Lower leg skin (tissue), 3 donors: ENCODE measurements around the gene AGO1.

ENCODE experiments used
- CTCF ChIP-seq, 3 donors: fragments of 450-650 bp; IDR thresholded peaks; one replicate each; pipeline ENCODE4 v1.5.1; 2016; ENCODE audit warnings: antibody characterized with exemption in 3 of 3, mild to moderate bottlenecking in 3 of 3, moderate library complexity in 2 of 3
- POLR2A ChIP-seq, 2 donors: fragments of 450-650 bp; IDR thresholded peaks; one replicate each; pipeline ENCODE4 v1.6.1; 2016 to 2017; ENCODE audit warnings: antibody characterized with exemption in 2 of 2, mild to moderate bottlenecking in 1 of 2, moderate library complexity in 1 of 2

DNA sequence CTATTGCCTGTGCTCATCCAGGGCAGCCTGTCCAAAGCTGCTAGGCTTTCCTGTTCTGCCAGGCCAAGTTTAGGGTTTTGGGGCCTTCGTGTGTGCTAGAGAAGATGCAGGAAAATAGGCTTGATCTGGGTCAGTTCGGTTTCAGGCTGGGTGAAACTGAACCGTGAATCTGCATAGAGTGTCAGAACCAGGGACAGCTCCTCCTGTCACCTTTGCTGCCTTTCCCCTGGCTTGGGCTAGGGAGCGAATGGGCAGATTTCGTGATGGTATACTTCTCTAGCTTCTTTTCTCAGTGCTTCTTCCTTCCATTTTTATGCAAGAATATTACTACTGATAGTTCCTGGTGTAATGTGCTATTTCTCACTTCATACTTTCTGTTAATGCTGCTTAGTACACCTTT lies 6.0 kb upstream of the AGO1 start:
- TF ChIP-seq POLR2A (IDR thresholded peaks at IDR 0.05): no peak
- TF ChIP-seq CTCF (IDR thresholded peaks at IDR 0.05): no peak
